Hypothalamus (tissue), 51 donors: ENCODE measurements around the gene LIFR.
"Not testable (repeated sequence)": the region's sequence is repeated elsewhere in the genome, so short reads cannot be mapped to it uniquely, and the experiment has no call there.

Experiments used
- DNase-seq, 51 donors: peaks; one replicate each; lab custom pipeline; 2025; lab: John Stamatoyannopoulos, UW

Gene LIFR, protein sequence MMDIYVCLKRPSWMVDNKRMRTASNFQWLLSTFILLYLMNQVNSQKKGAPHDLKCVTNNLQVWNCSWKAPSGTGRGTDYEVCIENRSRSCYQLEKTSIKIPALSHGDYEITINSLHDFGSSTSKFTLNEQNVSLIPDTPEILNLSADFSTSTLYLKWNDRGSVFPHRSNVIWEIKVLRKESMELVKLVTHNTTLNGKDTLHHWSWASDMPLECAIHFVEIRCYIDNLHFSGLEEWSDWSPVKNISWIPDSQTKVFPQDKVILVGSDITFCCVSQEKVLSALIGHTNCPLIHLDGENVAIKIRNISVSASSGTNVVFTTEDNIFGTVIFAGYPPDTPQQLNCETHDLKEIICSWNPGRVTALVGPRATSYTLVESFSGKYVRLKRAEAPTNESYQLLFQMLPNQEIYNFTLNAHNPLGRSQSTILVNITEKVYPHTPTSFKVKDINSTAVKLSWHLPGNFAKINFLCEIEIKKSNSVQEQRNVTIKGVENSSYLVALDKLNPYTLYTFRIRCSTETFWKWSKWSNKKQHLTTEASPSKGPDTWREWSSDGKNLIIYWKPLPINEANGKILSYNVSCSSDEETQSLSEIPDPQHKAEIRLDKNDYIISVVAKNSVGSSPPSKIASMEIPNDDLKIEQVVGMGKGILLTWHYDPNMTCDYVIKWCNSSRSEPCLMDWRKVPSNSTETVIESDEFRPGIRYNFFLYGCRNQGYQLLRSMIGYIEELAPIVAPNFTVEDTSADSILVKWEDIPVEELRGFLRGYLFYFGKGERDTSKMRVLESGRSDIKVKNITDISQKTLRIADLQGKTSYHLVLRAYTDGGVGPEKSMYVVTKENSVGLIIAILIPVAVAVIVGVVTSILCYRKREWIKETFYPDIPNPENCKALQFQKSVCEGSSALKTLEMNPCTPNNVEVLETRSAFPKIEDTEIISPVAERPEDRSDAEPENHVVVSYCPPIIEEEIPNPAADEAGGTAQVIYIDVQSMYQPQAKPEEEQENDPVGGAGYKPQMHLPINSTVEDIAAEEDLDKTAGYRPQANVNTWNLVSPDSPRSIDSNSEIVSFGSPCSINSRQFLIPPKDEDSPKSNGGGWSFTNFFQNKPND

GRCh38 chr5:38556599-38557307 is at the start of gene LIFR:
Gene LIFR (minus strand): TSS chr5:38556646. CDS start chr5:38530647, 25,999 bp downstream.
- DNase-seq: peak; percentile 46 to 91 (median 77)

DNA sequence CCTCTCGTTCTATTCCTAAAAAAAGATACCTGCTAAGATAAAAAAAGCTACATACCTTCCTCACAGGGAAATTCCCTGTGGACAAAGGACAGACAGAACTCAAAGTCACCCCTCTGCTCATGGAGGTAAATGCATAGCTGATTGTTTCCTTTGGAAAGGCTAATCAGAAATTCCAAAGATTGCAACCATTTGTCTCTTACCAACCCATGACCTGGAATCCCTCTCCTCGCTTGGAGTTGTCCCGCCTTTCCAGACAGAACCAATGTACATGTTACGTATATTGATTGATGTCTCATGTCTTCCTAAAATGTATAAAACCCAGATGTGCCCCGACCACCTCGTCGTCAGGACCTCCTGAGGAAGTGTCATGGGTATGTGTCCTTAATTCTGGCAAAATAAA is 49.2 kb upstream of the LIFR start:
- DNase-seq: no peak

DNA sequence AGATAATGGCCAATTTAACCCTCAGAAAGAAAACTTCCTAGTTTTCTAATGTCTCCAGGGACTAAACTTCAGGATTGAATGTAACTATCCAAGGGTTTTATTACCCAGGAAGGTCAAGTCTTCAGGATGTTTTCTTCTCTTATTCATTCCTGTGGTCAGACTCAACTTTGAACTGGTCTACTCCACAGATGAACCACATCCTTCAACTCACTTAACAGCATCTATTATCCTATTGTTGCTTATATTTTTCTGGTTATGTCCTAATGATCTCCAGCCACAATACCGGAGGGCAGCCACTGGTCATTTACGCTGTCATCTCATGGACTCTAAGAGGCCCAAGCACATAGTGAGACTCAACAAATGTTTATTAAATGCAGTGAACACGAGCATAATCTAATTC is 47.2 kb upstream of the LIFR start:
- DNase-seq: no peak

DNA sequence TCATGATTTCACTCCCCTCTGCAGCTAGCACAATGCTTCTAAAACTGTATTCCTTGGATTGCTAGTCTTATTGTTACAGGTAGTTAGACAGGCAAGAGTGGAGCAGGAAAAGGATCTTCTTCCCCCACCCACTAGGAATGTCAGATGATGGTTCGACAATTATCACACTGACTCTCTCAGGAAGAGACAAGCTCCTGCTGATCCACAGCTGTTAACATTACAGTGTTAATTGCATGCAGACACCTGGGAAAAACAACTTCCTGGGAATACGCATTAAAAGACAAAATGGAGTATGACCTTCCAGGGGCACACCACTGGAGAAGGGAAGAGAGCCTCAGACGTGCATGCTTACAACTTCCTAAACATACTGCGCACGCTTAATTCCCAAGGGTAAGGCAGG is 46.2 kb upstream of the LIFR start:
- no peak for DNase-seq

DNA sequence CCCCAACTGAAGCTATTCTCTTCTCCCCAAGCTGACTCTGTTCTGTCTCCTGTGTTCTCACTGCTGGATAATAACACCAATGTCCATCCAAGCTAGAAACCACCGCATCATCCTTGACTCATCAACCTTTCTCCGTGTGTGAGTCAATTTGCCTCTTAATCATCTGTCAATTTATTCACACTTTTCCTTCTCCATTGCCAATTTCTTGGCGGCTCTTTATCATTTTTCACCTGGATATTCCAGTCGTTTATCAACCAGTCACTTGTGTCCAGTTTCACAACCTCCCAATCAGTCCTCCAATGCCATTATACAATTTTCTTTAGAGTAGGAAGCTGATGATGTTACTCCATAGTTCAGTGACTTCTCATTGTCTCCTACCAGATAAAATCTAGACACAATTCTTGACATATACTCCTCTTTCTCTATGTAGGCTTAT is 45.4 kb upstream of the LIFR start:
- no peak for DNase-seq

GRCh38 chr5:38601133-38601862 is 44.9 kb upstream of the LIFR start:
- no peak for DNase-seq

- no peak for DNase-seq
Observed at GRCh38 chr5:38600329-38601045, 44.0 kb upstream of the LIFR start.

DNA sequence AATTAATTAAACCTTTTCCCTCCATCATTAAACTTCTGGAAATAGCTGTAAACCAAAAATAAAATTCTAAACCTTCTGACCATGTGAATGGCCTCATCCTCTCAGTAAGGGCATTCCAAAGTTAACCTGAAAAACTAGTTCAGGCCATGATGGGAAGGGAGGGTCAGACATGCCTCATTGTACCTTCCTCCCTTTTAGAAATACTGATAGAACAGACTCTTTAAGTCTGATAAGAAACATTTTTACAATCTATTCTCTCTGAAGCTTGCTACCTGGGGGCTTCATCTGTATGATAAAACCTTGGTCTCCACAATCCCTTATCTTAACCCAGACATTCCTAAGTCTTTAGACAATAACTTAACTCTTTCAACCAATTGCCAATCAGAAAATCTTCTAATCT is 43.3 kb upstream of the LIFR start:
- DNase-seq: not testable (repeated sequence)

- no peak for DNase-seq
Observed at GRCh38 chr5:38598994-38599617, 42.7 kb upstream of the LIFR start.

- no peak for DNase-seq
Observed at GRCh38 chr5:38598296-38598993, 42.0 kb upstream of the LIFR start.

DNA sequence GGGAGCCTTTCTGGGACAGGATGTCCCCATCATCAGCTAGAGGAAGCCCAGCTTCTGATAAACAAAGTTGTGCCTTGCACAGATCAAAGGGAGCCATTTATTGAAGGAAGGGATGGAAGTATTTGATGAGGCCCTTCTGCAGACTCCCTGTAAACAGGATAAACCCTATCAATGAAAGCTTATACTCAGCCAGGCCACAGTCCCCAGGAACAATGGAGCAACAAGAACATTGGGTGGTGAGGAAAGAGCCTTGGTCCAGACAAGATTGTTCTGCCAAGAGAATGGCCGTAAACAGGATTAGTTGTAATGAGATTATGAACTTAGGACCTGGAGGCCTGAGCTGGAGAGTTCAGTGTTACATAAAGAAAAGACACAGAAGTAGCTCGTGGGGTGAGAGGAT is 40.5 kb upstream of the LIFR start:
- DNase-seq: no peak

- DNase-seq: no peak
Observed at GRCh38 chr5:38595132-38595745, 38.8 kb upstream of the LIFR start.

GRCh38 chr5:38593959-38594358 is 37.5 kb upstream of the LIFR start:
- no peak for DNase-seq

- DNase-seq: no peak
Observed at GRCh38 chr5:38591523-38591849, 35.0 kb upstream of the LIFR start.

GRCh38 chr5:38590838-38591522 is 34.5 kb upstream of the LIFR start:
- DNase-seq: no peak

GRCh38 chr5:38589629-38590028 is 33.2 kb upstream of the LIFR start:
- no peak for DNase-seq

- DNase-seq: no peak
Observed at GRCh38 chr5:38585816-38586215, 29.4 kb upstream of the LIFR start.
